CD4-positive, alpha-beta T cell treated with Interleukin-21 for 1 hour (primary cell): ENCODE measurements around the gene RNF146.
"Not testable (repeated sequence)": the region's sequence is repeated elsewhere in the genome, so short reads cannot be mapped to it uniquely, and the experiment has no call there.

Source experiments
- DNase-seq: peaks from one replicate; pipeline ENCODE4 v3.0.0-alpha.2; 2020

The RNF146 gene, protein sequence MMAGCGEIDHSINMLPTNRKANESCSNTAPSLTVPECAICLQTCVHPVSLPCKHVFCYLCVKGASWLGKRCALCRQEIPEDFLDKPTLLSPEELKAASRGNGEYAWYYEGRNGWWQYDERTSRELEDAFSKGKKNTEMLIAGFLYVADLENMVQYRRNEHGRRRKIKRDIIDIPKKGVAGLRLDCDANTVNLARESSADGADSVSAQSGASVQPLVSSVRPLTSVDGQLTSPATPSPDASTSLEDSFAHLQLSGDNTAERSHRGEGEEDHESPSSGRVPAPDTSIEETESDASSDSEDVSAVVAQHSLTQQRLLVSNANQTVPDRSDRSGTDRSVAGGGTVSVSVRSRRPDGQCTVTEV

DNA sequence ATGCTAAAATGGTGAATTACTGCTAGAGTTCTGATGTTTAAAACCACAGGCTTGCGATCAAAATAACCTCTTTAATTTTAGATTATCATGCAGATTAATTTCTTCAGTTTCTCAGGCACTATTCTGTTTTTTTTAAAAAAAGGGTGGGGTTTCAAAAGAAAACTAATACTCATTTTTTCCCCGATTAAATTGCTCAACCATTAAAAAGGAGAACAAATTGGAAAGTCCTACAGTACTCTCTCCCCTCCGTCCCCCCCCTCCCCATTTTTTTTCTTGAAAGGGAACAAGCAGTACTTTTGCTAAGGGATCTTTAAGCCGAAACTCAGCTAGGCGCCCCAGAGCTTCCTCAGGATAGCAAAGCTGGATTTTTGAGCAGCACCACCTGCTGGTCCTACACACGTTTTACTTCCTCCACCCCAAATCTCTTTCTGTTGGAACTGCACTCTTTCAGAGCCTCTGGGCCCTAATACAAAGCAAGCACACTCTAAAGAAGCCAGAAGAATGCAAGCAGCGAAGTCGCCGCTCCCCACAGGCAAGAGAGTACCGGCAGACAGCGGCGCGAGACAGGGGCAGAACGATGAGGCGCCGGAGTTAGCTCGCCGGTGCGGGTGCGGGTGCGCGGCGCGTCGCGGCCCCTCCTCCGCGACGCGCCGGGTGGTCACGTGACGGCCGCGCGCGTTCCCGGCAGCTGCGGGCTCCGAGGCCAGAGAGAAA, at the start of gene RNF146:
Gene RNF146 (plus strand): TSS at position 687 of the 714 bp plus-strand sequence. CDS start 13,475 bp downstream, outside the sequence.
- peak; percentile 72 for DNase-seq

DNA sequence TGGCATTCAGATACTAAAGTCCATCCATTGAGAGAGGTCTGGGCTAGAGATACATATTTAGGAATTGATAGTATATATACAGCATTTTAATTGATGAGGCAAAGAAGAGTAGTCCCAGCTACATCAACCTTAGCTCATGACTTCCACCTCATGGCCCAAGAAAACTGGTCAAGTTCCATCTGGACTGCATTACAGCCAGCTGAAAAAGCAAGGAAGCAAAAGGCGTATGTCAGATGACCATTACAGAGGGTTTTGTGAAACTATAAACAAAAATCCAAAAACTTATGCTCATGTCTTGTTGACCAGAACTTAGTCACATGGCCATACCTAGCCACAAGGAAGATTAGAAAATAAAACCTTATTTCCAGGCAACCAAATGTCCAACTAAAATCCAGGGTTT, 46.8 kb upstream of the RNF146 start:
- no peak for DNase-seq

DNA sequence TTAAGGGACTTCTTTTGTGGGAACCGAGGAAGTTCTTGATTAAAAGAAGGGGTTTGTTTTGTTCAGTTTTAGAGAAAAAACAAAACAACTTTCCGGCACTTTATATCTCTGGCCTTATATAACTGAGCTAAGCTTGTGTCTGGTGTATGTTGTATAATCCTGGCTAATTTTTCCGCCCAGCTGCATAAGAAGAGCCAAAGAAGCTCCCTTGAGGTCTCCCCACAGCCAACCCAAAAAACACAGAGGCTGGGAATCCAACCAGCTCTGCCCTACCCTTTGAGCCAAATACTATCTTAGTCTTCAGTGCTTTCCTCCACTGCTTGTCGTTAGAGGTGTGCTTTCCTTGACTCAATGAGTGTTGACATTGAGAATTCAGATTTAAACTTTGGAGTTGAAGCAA, 45.5 kb upstream of the RNF146 start:
- DNase-seq: no peak

DNA sequence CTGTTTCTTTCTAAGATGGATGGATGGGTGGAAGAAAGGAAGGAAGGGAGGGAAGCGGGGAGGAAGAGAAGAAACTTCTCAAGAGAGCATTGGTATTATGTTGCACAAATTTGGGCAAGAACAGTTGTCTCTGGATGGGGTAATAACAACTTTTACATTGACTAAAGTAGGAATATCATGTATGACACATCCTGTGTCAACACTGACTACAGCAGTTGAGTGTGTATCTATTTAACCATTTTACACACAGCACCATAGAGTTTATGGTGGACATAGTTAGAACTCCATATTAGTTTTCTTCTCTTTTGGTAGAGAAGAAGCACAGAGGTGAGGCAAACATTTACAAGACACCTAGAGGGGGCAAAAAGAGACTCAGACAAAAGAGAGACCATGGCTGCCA, 44.2 kb upstream of the RNF146 start:
- no peak for DNase-seq

DNA sequence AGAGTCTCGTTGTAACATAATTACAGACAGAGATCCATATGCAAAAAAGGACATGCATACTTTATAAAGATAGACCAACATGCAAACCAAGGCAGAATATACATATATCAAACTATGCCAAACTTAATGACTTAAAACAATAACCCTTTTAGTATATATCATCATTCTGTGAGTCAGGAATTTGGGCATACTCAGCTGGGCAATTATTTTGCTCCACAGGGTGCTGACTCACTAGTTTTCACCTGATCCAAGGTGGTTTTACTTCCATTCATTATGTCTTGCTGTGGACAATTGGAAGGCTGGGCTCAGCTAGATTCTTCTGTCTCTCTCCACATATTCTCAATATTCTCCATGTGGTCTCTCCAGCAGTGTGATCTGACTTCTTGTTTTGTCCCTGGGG, 41.2 kb upstream of the RNF146 start:
- DNase-seq: no peak

DNA sequence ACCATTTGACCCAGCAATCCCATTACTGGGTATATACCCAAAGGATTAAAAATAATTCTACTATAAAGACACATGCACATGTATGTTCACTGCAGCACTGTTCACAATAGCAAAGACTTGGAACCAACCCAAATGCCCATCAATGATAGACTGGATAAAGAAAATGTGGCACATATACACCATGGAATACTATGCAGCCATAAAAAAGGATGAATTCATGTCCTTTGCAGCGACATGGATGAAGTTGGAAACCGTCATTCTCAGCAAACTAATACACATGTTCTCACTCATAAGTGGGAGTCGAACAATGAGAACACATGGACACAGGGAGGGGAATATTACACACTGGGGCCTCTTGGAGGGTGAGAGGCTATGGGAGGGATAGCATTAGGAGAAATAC, 32.8 kb upstream of the RNF146 start:
- not testable (repeated sequence) for DNase-seq

DNA sequence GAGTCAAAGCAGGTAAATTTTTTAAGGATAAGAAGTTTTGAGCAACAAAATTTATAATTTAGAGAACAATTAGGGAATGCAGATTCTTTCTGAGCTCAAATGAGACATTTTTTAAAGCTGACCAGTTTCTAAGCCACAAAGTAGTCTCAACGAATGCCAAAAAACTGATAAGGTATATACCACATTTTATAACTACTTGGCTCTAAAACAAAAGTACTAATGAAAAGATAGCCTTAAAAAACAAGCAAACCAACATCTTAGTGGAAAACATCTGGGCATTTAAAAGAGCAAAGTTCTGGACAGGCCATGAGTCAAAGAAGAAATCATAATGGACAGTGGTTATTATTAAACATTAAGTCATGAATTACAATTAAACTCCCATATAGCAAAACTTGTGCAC, 23.2 kb upstream of the RNF146 start:
- DNase-seq: no peak

DNA sequence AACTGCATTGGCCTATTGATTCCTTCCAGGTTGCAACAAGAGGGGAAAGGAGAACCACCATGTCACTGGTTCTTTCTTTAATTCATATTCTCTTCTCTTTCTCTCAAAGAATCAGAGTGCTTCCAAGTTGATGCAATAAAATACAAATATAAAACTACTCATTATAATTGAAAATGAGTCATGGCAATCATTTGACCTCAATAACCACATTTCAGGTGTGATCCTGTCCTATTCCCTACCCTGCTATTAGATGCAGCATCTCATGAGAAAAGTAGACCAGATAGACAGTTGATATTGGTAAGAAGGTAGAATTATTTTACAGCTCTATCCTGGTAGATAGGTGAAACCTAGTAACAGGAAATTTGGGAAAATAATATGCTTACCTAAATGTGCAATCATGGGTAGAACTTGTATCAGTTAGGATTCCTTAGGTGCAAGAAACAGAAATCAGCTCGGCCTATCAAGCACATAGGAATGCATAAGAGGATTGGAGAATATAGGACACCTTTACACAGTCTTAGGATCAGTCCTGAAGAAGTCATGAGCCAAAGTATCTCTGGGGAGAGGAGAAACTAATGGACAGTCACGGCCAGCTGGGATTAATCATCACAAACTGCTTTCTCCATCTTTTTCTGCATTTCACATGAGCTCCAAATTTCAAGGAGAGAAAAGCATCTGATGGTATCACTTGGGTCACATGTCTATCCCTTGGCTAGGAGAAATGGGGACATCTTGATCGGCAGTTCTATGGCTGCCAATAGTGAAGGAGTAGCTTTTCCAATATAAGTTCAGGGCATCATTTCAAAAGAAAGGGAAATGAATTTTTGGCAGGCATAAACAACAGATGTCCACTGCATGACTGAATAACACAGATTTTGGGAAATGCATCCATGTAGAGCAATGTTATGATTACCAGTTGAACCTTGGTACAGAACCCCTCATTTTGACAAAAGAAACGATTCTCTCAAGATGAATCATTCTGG, 19.3 kb upstream of the RNF146 start:
- DNase-seq: no peak

DNA sequence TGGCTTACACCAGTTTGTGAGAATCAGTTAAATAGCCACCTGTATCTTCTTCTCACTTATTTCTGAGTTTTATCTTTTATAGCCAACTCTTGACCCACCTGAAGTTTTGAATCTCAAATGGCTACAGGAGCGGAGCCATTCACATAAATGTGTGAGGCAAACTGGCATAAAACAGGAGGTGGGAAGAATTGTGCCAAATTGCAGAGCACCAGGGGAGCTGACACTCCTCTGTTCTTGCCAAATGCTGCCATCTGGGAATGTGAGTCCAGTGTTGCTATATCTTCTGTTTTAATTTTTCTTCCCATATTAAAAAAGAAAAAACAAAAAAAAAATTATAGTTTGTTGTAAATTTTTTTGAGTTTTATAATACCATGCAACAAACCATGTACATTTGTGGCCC, 17.0 kb upstream of the RNF146 start:
- DNase-seq: no peak

DNA sequence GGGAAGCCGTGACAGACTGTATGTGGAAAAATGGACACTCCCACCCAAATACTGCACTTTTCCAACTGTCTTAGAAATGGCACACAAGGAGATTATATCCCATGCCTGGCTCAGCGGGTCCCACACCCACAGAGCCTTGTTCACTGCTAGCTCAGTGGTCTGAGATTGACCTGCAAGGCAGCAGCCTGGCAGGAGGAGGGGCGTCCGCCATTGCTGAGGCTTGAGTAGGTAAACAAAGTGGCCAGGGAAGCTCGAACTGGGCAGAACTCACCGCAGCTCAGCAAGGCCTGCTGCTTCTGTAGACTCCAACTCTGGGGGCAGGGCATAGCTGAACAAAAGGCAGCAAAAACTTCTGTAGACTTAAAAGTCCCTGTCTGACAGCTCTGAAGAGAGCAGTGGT, 11.4 kb upstream of the RNF146 start:
- DNase-seq: no peak

DNA sequence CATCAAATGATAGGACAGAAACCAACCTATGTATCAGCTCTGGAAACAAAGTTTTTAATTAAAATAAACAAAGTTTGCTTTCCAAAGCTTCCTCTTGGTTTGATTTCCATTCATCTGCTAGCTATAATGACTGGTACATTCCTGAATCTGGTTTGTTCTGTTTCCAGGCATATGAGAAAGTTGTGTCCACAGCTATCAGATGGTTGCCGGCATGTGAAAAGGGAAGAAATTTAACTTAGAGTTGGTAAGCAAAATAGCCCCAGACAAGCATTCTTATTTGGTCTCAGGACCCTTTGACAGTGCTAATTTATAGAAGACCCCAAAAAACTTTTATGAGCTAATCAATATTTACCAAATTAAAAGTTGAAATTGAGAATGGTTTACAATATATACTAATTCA, 3.8 kb upstream of the RNF146 start:
- DNase-seq: no peak

DNA sequence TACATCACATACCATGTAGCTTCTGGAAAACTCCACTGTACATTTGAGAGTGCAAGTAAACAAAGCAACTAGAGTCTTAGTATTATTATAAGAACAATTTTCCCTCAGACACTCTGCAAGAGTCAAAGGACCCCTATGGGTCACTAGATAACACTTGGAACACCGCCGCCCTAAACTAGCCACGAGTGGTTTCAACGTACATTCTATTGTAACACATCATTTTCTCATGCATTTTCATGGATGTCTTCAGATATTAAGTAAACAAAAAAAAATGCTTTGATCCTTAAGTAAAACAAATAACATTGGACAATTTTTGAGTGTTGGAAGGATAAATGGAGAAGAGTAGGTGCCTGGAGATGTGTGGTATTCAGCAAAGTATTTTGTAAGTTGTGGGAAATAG, 3.2 kb upstream of the RNF146 start:
- DNase-seq: no peak

DNA sequence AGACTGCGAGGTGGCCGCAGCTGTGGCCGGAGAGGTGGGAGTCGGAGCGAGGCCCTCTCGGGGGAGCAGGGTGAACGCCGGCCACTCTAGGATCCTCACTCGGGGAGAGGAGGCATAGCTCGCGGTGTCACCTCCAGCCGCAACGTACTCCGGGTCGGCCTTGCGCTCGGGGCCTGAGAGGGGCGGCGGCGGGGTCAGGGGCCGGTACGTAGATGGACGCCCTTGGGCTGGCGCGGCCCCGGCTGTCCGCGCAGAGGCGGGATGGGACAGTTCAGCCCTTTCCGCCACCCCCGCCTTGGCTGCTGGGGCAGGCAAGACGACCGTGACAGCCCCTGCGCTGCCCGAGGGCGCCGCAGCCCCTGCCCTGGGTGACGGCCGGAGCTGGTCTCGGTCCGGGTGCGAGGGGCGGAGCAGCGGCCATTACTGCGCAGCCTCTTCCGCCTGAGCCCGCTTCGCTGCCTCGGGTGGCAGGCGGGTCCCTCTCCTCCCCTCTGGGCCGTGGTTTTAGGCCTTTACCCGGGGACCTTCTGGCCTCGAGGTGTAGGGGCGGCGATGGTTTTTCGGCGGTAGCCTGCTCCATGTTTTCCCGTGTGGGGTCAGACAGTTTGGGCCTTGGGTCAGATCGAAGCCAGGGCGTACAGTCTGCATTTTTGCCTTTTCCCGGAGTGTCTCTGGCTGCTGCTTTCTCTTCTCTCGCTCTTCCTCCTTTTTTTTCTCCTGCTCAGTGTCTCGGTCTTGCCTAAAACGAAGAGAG, 405 bp downstream of the RNF146 start:
- DNase-seq: peak; percentile 55

DNA sequence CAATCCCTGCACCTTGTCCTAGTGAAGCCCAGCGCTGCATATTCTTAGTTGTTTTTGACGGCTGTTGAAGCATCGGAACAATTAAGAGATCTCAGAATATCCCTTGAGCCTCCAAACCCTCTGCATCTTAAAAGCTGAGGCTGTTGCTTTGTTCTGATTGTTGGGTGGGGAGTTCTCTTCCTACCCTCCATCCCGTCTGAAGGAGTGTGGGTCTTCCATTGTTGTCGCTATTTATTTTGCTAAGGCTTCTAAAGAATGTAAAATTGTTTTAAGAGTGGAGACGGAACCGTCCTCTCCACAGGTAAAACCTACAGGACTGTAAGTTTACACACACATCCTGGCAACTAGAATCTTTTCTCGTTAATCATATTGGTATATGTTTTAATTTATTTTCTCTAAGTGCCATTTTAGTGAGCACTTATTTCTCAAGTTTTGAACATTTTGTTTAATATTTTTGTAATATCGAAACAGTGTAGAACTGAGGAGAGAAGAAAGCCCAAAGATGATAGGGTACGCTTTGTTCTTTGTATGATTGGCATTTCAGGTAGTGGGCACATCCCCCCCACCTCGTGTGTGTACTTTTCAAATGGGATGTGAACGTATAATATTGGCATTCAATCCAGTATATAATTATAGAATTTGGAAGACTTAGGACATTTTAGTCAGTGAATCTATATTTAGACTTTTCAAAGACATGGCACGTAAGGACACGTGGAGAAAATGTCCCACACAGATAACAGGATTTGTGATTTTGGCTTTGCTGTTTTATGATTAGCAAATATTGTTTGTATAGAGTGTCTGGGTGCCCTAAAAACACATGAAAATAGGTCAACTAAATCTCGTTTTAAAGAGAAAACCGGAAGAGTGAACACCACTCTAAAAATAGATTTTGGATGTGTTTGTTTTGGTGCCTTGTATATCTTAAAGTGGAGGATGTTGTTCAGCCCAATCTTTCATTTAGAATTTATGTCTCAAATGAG, 1.3 kb downstream of the RNF146 start:
- DNase-seq: peak; percentile 28

DNA sequence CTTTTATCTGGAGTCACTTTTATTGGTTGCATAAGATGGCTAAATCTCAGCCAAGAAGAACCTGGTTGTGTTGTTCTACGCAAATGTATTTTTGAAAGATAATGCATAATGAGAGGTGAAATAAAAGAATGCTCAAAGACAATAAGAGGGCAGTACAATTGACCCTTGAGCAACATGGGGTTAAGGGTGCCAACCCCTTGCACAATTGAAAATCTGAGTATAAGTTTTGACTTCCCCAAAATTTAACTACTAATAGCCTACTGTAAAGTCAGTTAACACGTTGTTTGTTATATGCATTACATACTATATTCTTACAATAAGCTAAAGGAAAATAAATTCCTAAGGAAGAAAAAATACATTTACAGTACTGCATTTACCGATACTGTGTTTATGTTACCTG, 5.9 kb downstream of the RNF146 start:
- DNase-seq: no peak

DNA sequence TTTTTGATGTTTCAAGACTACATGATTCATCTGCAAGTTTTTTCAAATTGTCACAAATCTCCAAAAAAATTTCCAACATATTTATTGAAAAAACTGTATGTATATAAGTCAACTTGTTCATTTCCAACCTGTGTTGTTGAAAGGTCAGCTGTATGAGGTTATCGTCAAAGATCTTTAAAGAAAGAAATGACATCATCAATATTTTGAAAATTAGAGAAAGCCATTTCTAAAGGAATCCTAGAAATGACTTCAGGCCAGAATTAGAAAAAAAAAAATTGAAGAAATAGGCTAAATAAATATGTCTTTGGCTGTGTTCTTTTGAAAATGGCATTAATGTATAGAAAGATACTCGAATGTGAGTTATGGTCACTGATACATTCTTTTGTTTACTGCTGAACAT, 6.8 kb downstream of the RNF146 start:
- DNase-seq: no peak

DNA sequence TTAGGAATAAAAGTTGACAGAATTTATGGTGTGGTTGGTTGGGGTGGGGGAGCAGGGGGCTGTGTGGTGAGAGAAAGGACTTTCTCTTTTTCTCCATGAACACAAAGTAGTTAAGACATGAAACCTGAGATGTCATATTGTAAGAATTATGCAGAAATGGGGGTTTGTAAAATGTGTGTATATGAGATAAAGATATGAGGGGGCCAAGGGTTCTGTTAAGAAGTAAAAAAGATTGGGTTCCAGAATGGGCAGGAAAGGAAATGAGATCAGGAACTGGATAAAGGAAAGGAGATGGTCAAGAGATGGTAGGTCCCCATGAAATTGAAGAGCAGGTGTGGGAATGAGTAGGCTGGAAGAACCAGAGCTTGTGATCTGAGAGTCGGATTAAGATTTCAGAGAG, 9.7 kb downstream of the RNF146 start:
- no peak for DNase-seq

DNA sequence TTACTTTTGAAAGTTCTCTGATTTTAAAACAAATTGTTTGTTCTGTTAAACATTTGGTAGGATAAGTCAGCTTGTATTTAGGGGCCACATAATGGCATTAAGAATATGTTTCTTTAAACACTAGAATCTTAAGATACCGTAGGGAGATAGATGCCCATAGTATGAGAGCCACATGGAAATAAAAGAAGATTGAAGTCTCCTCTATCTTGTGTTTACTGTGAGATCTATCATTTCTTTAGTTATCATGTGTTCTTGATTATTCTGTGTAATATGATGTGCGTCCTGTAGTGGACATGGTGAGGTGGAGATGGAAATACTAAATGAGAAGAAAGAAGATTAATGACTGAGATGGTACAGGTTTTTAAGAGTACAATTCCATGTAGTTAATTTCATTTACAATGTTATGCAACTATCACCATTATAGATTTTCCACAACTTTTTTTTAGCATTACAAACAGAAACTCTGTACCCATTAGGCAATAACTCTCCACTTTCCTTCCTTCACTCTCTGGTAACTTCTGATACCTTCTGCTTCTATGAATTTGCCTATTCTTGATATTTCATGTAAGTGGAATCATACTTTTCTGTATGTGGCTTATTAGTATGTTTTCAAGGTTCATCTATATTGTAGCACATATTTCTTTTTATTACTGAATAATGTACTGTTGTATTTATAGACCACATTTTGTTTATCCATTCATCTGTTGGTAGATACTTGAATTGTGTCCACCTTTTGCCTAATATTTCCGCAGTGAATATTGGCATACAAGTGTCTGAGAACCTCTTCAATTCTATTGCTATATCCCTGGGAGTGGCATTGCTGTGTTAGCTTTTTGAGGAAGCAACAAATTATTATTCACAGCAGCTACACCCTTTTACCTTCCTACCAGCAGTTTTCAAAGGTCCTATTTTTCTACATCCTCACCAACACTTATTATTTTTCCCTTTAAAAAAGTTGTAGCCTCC, 11.5 kb downstream of the RNF146 start:
- DNase-seq: no peak

DNA sequence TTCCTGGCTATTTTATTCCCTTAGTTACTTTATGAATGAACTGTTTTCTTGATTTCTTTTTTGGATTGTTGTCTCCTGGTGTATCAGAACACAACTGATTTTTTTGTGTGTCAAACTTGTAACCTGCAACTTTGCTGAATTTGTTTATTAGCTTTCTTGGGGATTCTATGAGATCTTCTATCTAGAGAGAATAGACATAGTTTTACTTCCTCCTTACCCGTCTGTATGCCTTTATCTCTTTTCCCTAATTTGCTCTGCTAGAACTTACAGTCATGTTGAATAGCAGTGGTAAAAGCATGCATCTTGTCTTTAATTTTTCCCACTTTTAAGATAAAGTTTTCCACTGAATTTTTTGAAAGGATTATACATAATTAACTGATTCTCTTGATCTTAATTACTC, 13.2 kb downstream of the RNF146 start:
- DNase-seq: no peak

DNA sequence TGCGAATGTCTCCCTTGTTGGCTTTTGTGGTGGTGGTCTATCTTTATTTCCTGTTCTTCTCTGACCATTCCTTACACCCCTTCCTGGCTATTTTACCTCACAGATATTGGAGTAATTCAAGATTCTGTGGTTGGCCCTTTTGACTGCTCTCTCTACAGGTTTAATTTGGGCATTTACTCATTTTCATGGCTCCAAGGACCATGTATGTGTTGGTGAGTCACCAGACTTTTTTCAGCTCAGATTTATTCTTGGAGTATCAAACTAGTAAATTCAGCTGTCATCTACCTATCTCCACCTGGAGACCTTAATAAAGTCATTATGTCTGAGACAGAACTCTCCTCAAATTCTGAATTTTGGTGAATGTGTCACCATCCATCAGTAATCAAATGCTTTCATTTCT, 15.5 kb downstream of the RNF146 start:
- DNase-seq: no peak
